Skeletal muscle satellite cell (primary cell): ENCODE measurements around the gene ARHGAP45.
A peak's percentile ranks its signal among the peaks of the same experiment; 100 is the strongest.

ENCODE experiments used
- H3K27me3 ChIP-seq: 2 replicates; pipeline ENCODE4 v1.7.0; 2013; ENCODE audit warnings: low read length; ENCODE audit not compliant: control insufficient read depth, insufficient read depth
- H3K36me3 ChIP-seq: 2 replicates; pipeline ENCODE4 v1.7.0; 2013; ENCODE audit warnings: mild to moderate bottlenecking, control low read depth, low read length; ENCODE audit not compliant: insufficient read depth
- H3K4me1 ChIP-seq: 2 replicates; pipeline ENCODE4 v1.7.0; 2013; ENCODE audit warnings: low read length; ENCODE audit not compliant: control insufficient read depth, insufficient read depth
- H3K4me2 ChIP-seq: 2 replicates; pipeline ENCODE4 v1.7.0; 2013; ENCODE audit warnings: mild to moderate bottlenecking, low read length
- H3K4me3 ChIP-seq: 2 replicates; pipeline ENCODE4 v1.7.0; 2013; ENCODE audit warnings: low read length
- H3K9ac ChIP-seq: 2 replicates; pipeline ENCODE4 v1.7.0; 2013; ENCODE audit warnings: mild to moderate bottlenecking, low read depth, low read length, moderate library complexity
- H3K9me3 ChIP-seq: replicated peaks from 2 replicates; pipeline ENCODE4 v1.7.0; 2013; ENCODE audit warnings: mild to moderate bottlenecking, control low read depth, low read length

Gene ARHGAP45

DNA sequence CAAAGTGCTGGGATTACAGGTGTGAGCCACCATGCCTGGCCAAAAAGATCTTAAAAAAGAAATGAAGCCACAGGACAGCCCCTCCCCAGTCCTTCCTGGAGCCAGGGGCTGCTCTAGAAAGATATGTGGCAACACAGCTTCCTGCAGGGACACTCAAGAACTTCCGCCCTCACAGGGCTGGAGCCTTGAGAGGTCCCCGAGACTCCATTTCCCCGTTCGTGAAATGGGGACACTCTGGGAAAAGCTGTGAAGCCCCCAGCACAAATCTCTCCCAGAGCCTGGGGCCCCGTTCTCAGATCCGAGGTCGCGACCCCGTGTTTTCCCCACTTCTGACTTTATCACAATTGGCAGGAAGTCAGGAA is 34.4 kb downstream of the ARHGAP45 start:
- no peaks in the 10 kb centered on the region for H3K27me3 ChIP-seq
- no peaks in the 10 kb centered on the region for H3K9me3 ChIP-seq
- peaks cover 52% of the 10 kb centered on the region for H3K4me1 ChIP-seq
- H3K9ac ChIP-seq = peak overlapping the region; percentile 74
- peak overlapping the region; percentile 29 for H3K4me3 ChIP-seq
- no peaks in the 10 kb centered on the region for H3K36me3 ChIP-seq
- peak overlapping the region; percentile 67 for H3K4me2 ChIP-seq

DNA sequence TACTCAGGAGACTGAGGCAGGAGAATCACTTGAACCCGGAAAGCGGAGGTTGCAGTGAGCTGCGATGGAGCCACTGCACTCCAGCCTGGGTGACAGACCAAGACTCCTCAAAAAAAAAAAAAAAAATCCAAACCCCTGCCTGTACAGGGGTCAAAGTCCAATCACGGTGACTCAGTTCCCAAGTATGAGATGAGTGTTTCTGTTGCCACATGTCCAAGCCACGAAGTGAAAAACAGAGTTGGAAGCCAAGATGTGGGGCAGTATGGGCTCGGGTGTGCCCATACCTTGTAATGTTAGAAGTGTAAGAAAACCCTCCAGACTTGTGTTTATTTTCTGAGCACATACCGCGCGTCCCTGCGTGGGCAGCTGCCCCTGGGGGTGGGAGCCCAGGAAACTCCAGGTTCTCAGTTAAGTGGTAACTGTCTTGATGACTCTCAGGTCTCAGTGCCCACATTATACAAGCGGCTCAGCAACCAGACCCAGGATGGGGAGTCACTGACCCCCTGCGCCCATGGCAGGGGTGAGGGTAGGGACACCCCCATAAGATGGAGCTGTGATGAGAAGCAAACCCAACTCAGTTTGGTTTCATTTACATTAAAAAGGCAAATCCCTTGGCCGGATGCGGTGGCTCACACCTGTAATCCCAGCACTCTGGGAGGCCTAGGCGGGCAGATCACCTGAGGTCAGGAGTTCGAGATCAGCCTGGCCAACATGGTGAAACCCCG is 35.6 kb downstream of the ARHGAP45 start:
- peaks cover 7% of the 10 kb centered on the region for H3K36me3 ChIP-seq
- peak overlapping the region; percentile 74 for H3K9ac ChIP-seq
- peaks cover 52% of the 10 kb centered on the region for H3K4me1 ChIP-seq
- no peaks in the 10 kb centered on the region for H3K9me3 ChIP-seq
- H3K27me3 ChIP-seq = no peaks in the 10 kb centered on the region
- peak overlapping the region; percentile 70 for H3K4me2 ChIP-seq
- peak overlapping the region; percentile 49 for H3K4me3 ChIP-seq

DNA sequence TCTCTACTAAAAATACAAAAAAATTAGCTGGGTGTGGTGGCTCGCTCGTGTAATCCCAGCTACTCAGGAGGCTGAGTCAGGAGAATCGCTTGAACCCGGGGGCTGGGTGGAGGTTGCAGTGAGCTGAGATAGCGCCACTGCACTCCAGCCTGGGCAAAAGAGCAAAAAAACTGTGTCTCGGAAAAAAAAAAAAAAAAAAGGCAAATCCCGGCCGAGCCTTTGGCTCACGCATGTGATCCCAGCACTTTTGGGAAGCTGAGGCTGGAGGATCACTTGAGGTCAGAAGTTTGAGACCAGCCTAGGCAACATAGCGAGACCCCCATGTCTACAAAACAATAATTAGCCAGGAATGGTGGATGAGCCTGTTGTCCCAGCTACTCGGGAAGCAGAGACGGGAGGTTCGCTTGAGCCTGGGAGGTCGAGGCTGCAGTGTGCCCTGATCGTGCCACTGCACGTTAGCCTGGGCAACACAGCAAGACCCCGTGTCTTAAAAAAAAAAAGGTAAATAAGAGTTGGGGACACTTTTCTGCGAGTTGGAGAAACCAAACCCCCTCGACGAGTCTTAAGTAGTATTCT is 36.3 kb downstream of the ARHGAP45 start:
- peak overlapping the region; percentile 61 for H3K9ac ChIP-seq
- H3K4me1 ChIP-seq = peaks cover 50% of the 10 kb centered on the region
- H3K4me3 ChIP-seq = peak overlapping the region; percentile 58
- H3K4me2 ChIP-seq = peak overlapping the region; percentile 70
- peaks cover 10% of the 10 kb centered on the region for H3K36me3 ChIP-seq
- no peaks in the 10 kb centered on the region for H3K27me3 ChIP-seq
- no peaks in the 10 kb centered on the region for H3K9me3 ChIP-seq

DNA sequence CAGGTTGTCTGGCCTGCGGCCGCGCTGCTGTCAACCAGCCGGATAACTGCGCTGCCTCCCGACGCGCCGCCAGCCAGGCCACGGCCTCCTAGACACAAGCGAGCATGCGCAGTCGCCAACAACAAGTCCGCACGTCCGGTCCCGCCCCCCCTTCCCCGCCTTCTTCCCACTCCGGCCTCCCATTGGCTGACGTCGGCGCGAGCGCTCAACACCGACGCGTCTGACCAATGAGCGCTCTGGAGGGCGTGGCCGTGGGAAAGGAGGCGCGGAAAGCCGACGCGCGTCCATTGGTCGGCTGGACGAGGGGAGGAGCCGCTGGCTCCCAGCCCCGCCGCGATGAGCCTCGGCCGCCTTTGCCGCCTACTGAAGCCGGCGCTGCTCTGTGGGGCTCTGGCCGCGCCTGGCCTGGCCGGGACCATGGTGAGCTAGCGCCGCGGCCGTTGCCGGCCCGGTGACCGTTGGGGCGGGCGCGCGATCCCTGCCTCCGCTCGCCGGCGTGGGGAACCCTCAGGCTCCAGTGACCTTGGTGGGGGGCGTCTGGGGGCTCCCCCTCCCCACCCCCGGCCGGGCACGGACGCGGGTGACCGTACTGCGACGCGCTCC is 36.8 kb downstream of the ARHGAP45 start, which contains the start of gene GPX4:
TSS of gene GPX4 (plus strand) at position 287 of the 603 bp plus-strand sequence. CDS start at position 337, 50 bp downstream.
- peaks cover 13% of the 10 kb centered on the region for H3K36me3 ChIP-seq
- no peaks in the 10 kb centered on the region for H3K9me3 ChIP-seq
- peak within 1 kb of the TSS; percentile 75 for H3K4me3 ChIP-seq
- no peaks in the 10 kb centered on the region for H3K27me3 ChIP-seq
- peak within 1 kb of the TSS; percentile 90 for H3K4me2 ChIP-seq
- peaks cover 44% of the 10 kb centered on the region for H3K4me1 ChIP-seq
- peak within 1 kb of the TSS; percentile 89 for H3K9ac ChIP-seq

DNA sequence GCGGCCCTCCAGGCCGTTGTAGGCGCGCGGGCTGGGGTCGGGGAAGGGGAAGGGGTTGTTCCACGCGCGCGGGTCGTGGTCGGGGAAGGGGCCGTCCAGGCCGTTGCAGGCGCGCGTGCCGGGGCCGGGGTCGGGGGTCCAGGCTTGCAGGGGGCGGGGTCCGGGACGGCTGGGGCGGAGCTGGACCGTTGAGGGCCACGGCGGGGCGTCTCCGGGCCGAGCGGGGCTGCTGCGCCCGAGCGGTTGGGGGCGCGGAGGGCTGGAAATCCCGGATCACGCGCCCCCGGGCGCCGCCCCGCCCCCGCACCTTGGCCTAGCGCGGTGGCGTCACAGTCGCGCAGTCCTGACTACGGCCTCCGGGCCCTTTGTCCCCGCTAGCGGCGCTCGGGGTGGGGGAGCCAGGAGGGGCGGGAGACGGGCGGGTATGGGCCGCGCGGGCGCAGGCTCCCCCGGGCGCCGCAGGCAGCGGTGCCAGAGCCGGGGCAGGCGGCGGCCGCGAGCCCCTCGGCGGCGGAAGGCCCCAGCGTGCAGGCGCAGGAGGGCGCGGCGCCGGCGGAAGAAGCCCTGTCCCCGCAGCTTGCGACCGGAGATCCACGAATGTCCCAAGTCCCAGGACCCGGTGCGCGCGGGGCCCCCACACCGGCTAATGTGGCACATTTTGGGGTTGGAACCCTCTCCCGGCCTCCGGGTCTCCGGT is 37.5 kb downstream of the ARHGAP45 start:
- Histone ChIP-seq H3K9me3 (no peaks in the 10 kb centered on the region), H3K4me2 (peak overlapping the region; percentile 90), H3K4me3 (peak overlapping the region; percentile 75), H3K4me1 (peaks cover 38% of the 10 kb centered on the region), H3K27me3 (no peaks in the 10 kb centered on the region), H3K36me3 (peaks cover 18% of the 10 kb centered on the region), H3K9ac (peak overlapping the region; percentile 89)

DNA sequence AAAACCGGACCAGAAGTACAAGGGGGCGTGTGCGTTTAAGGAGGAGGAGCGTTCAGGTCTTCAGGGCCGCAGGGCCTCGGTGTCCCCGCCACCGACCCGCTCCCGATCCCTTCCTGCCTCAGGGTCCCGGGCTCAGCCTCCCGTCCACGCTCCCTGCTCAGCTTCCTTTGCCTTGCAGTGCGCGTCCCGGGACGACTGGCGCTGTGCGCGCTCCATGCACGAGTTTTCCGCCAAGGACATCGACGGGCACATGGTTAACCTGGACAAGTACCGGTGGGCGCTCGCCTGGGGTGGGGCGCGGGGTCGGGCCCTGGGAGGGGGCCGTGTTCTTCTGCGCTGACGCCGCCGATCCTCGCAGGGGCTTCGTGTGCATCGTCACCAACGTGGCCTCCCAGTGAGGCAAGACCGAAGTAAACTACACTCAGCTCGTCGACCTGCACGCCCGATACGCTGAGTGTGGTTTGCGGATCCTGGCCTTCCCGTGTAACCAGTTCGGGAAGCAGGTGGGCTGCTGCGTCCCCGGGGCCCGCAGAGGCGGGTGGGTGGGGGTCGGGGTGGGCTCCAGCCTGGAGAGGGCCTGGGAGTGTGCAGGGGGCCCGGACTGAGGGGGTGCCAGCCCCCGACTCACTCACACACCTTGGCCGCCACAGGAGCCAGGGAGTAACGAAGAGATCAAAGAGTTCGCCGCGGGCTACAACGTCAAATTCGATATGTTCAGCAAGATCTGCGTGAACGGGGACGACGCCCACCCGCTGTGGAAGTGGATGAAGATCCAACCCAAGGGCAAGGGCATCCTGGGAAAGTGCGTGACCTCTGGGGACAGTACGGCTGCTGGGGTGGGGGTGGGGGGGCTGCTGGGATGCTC is 38.3 kb downstream of the ARHGAP45 start:
- Histone ChIP-seq H3K4me1 (peaks cover 34% of the 10 kb centered on the region), H3K36me3 (peaks cover 23% of the 10 kb centered on the region), H3K4me2 (peak overlapping the region; percentile 90), H3K4me3 (peak overlapping the region; percentile 75), H3K27me3 (no peaks in the 10 kb centered on the region), H3K9me3 (no peaks in the 10 kb centered on the region), H3K9ac (peak overlapping the region; percentile 89)

DNA sequence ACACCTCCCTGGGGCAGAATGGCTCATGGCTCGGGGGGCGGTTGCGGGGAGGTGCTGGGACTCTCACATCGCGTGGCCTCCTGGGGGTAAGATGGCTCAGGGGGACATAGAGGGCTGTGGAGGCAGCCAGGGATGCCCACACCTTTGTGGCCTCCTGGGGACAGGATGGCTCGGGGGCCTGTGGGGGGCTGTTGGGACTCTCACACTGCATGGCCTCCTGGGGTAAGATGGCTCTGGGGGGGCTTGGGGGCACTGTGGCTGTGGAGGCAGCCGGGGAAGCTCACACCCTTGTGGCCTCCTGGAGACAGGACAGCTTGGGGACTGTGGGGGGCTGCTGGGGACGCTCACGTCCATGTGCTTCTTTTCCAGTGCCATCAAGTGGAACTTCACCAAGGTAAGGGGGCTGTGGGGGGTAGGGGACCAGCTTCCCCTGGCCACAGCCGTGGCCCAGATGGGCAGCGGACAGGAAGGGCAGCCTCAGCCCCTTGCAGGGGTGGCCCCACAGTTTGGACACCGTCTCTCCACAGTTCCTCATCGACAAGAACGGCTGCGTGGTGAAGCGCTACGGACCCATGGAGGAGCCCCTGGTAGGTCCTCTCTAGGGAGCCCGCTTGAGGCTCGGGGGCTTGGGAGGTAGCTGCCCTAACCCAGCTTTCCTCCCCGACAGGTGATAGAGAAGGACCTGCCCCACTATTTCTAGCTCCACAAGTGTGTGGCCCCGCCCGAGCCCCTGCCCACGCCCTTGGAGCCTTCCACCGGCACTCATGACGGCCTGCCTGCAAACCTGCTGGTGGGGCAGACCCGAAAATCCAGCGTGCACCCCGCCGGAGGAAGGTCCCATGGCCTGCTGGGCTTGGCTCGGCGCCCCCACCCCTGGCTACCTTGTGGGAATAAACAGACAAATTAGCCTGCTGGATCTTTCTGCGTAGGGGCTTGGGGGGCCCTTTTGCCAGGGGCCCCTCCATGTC is 39.2 kb downstream of the ARHGAP45 start:
- no peaks in the 10 kb centered on the region for H3K27me3 ChIP-seq
- no peak overlapping the region for H3K9ac ChIP-seq
- H3K4me1 ChIP-seq = peaks cover 33% of the 10 kb centered on the region
- H3K36me3 ChIP-seq = peaks cover 30% of the 10 kb centered on the region
- H3K9me3 ChIP-seq = no peaks in the 10 kb centered on the region
- peak overlapping the region; percentile 75 for H3K4me3 ChIP-seq
- H3K4me2 ChIP-seq = peak overlapping the region; percentile 90

DNA sequence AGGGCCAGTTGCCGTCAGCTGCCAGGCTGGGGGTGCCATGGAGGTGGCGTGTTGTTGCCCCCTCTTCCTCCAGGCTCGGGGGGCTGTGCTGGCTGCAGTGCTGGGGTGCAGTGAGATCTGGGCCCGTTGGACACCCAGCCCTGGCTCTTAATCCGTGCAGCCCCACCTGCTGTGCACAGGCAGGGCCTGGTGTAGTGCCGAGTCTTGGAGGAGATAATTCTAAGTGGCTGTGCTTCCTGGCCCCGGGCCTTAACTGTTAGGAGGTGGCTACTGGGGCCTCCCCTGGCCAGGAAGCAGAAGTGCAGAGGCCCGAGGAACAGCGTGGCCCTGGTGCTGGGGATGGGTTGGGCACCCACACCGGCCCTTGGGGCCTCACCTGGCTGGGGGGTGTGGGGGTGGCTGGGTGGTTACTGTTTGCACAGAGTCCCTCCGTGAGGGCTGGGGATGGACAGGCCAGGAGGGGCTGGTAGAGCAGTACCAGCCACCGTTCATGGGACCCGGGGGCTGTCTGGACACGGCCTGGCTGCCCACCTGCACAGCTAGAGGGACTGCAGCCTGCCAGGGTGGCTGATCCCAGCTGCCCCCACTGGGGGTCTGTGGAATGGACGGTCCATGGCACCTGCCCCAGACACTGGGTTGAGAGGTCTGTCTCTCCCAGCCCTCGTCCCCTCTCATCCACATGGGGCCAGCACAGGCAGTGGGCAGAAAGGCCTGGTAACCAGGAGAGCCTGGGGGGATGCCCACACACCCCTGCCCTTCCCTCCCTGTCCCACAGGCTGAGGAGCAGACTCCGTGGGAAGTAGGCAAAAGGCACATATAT is 40.1 kb downstream of the ARHGAP45 start:
- H3K4me3 ChIP-seq = no peak overlapping the region
- peaks cover 33% of the 10 kb centered on the region for H3K36me3 ChIP-seq
- no peak overlapping the region for H3K9ac ChIP-seq
- no peaks in the 10 kb centered on the region for H3K9me3 ChIP-seq
- peaks cover 24% of the 10 kb centered on the region for H3K4me1 ChIP-seq
- H3K27me3 ChIP-seq = no peaks in the 10 kb centered on the region
- no peak overlapping the region for H3K4me2 ChIP-seq

DNA sequence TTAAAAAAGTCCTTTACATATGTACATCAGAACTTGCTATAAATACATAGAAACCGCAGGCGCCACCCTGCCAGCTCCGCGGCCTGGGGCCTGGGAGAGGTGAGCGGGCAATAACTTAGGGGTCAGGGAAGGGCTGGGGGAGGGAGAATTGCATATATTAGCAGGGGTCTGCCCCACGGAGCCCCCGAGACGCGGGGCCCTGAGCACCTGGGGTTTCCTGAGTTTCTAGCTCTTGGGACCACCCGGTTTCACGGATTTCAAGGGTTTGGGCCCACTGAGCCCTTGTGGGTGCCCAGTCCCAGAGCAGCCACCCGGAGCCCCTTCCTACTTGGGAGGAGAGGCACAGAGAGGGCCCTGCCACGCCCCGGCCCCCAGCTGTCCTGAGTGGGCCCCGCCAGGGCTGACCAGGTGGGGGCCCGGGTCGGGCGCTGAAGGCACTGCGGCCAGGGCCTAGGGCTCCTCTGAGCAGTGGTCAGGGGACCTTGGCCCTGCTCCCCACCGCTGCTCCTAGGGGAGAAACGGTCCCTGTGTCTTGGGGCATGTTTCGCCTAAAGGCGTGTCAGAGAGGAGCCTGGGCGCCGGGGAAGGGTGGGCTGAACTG is 40.8 kb downstream of the ARHGAP45 start:
- Histone ChIP-seq H3K27me3 (no peaks in the 10 kb centered on the region), H3K4me3 (no peak overlapping the region), H3K4me2 (no peak overlapping the region), H3K9ac (no peak overlapping the region), H3K9me3 (no peaks in the 10 kb centered on the region), H3K36me3 (peaks cover 40% of the 10 kb centered on the region), H3K4me1 (peaks cover 20% of the 10 kb centered on the region)
